Panc1 (cell line): ENCODE data around the gene CD9. TPM values are rescaled to one million over a fixed set of nuclear protein-coding genes. Genes with fewer than 3 reads are reported as not detected.

Experiments
- ATAC-seq: fragments of 200-7000 bp; cut with Tn5 transposase; 2 replicates; pipeline ENCODE4 v1.9.1; 2020; ENCODE audit warnings: mild to moderate bottlenecking, moderate library complexity
- BruUV-seq: library from RNA; stranded (reverse); fragments of 400-500 nt; replicated peaks from 2 replicates; lab custom pipeline; 2021; lab: Mats Ljungman, UMichigan
- CTCF ChIA-PET: fragments of 300-600 bp; sonication (Branson Sonifier 250); formaldehyde crosslinking; loops from one replicate; lab custom pipeline; 2022; ENCODE audit warnings: antibody characterized with exemption; lab: Charles Lee
- POLR2A ChIA-PET: fragments of 300-600 bp; sonication (Branson Sonifier 250); formaldehyde crosslinking; loops from one replicate; lab custom pipeline; 2022; ENCODE audit warnings: antibody characterized with exemption; lab: Charles Lee
- DNase-seq: peaks from one replicate; pipeline ENCODE4 v3.0.0-alpha.2; 2010; ENCODE audit warnings: low read depth, low spot score
- H3K27ac ChIP-seq: 2 replicates; pipeline ENCODE4 v1.5.1; 2011; ENCODE audit warnings: mild to moderate bottlenecking, low read length, inconsistent platforms
- H3K27me3 ChIP-seq: fragments of 200-500 bp; sonication (Bioruptor generic); 2 replicates; pipeline ENCODE4 v1.6.0; 2014; ENCODE audit warnings: low read length, inconsistent platforms; ENCODE audit not compliant: control insufficient read depth, insufficient read depth
- H3K36me3 ChIP-seq: fragments of 200-500 bp; sonication (Bioruptor generic); 2 replicates; pipeline ENCODE4 v1.5.1; 2014; ENCODE audit warnings: inconsistent platforms, mild to moderate bottlenecking, low read length, moderate library complexity; ENCODE audit not compliant: control insufficient read depth, insufficient read depth
- H3K4me1 ChIP-seq: 2 replicates; pipeline ENCODE4 v1.5.1; 2011; ENCODE audit warnings: inconsistent platforms, mild to moderate bottlenecking, low read length, moderate library complexity; ENCODE audit not compliant: control insufficient read depth, insufficient read depth
- H3K4me3 ChIP-seq, 2 experiments: 2 replicates each; pipeline ENCODE4 v1.5.1; 2011 to 2012; ENCODE audit warnings: low read depth in 2 of 2, low read length in 2 of 2, mild to moderate bottlenecking in 2 of 2, inconsistent platforms in 1 of 2, moderate library complexity in 1 of 2
- H3K9me3 ChIP-seq: fragments of 200-500 bp; sonication (Bioruptor generic); 2 replicates; pipeline ENCODE4 v1.5.1; 2014; ENCODE audit warnings: low read depth, mild to moderate bottlenecking, inconsistent platforms, low read length, moderate library complexity; ENCODE audit not compliant: control insufficient read depth, insufficient read depth
- POLR2AphosphoS5 ChIP-seq: IDR thresholded peaks from 2 replicates; pipeline ENCODE4 v1.6.1; 2012; ENCODE audit warnings: mild to moderate bottlenecking, low read depth, low read length, moderate library complexity
- SIN3A ChIP-seq: IDR thresholded peaks from 2 replicates; pipeline ENCODE4 v1.6.1; 2012; ENCODE audit warnings: low read depth, mild to moderate bottlenecking, low read length, moderate library complexity, borderline replicate concordance; ENCODE audit not compliant: insufficient read depth
- TCF7L2 ChIP-seq: IDR thresholded peaks from 2 replicates; pipeline ENCODE4 v1.6.1; 2011; ENCODE audit warnings: mild to moderate bottlenecking, low read depth, low read length, inconsistent platforms
- in situ Hi-C: cut with HindIII; loops from 2 replicates; pipeline ENCODE4 v1.10.0; 2016; ENCODE audit warnings: low sequenced_read_pairs, low pct_unique_long_range_greater_than_20kb
- intact Hi-C: fragments of 100-400 bp; cut with micrococcal nuclease; formaldehyde crosslinking; loops from one replicate; pipeline ENCODE4 v1.10.0; 2022; ENCODE audit not compliant: unreplicated experiment
- total RNA-seq: library from RNA; stranded (reverse); gene quantifications from one replicate; pipeline ENCODE4 v1.2.1, GENCODE V29; 2021; ENCODE audit not compliant: unreplicated experiment
- TF ChIP-seq, protein P1 (sequence below): fragments of 450-650 bp; IDR thresholded peaks from 2 replicates; pipeline ENCODE4 v1.5.1; 2017; ENCODE audit warnings: mild to moderate bottlenecking
- TF ChIP-seq, protein P2 (sequence below), 2 experiments: IDR thresholded peaks; 2 replicates each; pipeline ENCODE4 v1.6.1; 2011 to 2012; ENCODE audit warnings: low read depth in 2 of 2, control low read depth in 1 of 2, low read length in 1 of 2, mild to moderate bottlenecking in 1 of 2, moderate library complexity in 1 of 2; ENCODE audit not compliant: insufficient read depth in 1 of 2

The CD9 gene
- total RNA-seq, 1 experiment from 2014 or later = 103 TPM

DNA sequence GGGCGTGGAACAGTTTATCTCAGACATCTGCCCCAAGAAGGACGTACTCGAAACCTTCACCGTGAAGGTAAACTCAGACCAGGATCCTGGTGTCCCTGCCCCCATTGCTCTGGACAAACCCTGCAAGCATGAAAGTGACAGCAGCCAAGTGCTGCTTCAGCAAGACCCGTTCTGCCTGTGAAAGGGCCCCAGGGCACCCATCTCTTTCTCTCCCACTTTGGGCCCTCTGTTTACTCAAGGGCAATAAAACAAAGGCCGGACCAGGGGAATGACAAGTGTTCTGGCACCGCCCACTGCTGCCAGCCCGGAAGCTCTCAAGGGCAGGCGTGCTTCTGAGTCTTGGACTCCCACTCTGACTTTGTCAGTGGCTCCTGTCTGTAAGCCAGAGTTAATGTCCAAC is 35.3 kb downstream of the CD9 start:
- Histone ChIP-seq H3K4me3 (no peak overlapping the region), H3K4me1 (no peaks in the 10 kb centered on the region), H3K27me3 (no peaks in the 10 kb centered on the region), H3K27ac (no peak overlapping the region), H3K36me3 (no peaks in the 10 kb centered on the region), H3K9me3 (no peaks in the 10 kb centered on the region)
- CTCF ChIA-PET = no interaction called here
- DNase-seq (no peak), ATAC-seq (no peak)
- POLR2A ChIA-PET = no interaction called here
- intact Hi-C loops (no loop called here), in situ Hi-C loops (no loop called here)
- TF ChIP-seq, protein P1, sequence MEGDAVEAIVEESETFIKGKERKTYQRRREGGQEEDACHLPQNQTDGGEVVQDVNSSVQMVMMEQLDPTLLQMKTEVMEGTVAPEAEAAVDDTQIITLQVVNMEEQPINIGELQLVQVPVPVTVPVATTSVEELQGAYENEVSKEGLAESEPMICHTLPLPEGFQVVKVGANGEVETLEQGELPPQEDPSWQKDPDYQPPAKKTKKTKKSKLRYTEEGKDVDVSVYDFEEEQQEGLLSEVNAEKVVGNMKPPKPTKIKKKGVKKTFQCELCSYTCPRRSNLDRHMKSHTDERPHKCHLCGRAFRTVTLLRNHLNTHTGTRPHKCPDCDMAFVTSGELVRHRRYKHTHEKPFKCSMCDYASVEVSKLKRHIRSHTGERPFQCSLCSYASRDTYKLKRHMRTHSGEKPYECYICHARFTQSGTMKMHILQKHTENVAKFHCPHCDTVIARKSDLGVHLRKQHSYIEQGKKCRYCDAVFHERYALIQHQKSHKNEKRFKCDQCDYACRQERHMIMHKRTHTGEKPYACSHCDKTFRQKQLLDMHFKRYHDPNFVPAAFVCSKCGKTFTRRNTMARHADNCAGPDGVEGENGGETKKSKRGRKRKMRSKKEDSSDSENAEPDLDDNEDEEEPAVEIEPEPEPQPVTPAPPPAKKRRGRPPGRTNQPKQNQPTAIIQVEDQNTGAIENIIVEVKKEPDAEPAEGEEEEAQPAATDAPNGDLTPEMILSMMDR = no peak
- no TSS peak for BruUV-seq

- TF ChIP-seq, protein P2, sequence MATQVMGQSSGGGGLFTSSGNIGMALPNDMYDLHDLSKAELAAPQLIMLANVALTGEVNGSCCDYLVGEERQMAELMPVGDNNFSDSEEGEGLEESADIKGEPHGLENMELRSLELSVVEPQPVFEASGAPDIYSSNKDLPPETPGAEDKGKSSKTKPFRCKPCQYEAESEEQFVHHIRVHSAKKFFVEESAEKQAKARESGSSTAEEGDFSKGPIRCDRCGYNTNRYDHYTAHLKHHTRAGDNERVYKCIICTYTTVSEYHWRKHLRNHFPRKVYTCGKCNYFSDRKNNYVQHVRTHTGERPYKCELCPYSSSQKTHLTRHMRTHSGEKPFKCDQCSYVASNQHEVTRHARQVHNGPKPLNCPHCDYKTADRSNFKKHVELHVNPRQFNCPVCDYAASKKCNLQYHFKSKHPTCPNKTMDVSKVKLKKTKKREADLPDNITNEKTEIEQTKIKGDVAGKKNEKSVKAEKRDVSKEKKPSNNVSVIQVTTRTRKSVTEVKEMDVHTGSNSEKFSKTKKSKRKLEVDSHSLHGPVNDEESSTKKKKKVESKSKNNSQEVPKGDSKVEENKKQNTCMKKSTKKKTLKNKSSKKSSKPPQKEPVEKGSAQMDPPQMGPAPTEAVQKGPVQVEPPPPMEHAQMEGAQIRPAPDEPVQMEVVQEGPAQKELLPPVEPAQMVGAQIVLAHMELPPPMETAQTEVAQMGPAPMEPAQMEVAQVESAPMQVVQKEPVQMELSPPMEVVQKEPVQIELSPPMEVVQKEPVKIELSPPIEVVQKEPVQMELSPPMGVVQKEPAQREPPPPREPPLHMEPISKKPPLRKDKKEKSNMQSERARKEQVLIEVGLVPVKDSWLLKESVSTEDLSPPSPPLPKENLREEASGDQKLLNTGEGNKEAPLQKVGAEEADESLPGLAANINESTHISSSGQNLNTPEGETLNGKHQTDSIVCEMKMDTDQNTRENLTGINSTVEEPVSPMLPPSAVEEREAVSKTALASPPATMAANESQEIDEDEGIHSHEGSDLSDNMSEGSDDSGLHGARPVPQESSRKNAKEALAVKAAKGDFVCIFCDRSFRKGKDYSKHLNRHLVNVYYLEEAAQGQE (IDR thresholded peaks at IDR 0.05; ENCODE audit: insufficient read depth in 1 of 2, low read depth in 2 of 2, low read length in 1 of 2) = no peak
- TF ChIP-seq, protein P1 = no peak
- TF ChIP-seq POLR2AphosphoS5 (no peak), SIN3A (no peak), TCF7L2 (no peak)
- ChIA-PET POLR2A (no interaction called here), CTCF (no interaction called here)
- no peaks in the 10 kb centered on the region for H3K9me3 ChIP-seq
- ATAC-seq = no peak
- no peaks in the 10 kb centered on the region for H3K36me3 ChIP-seq
- BruUV-seq = no TSS peak
- no peaks in the 10 kb centered on the region for H3K4me1 ChIP-seq
- in situ Hi-C loops (no loop called here), intact Hi-C loops (no loop called here)
- H3K4me3 ChIP-seq = no peak overlapping the region
- H3K27ac ChIP-seq = no peak overlapping the region
- no peak for DNase-seq
- no peaks in the 10 kb centered on the region for H3K27me3 ChIP-seq
Observed at GRCh38 chr12:6235906-6236640, 35.9 kb downstream of the CD9 start.
